Mesenchymal stem cell (in vitro differentiated cells and primary cell): ENCODE data around the gene USP44.

Source experiments
- DNase-seq: peaks from one replicate; pipeline ENCODE4 v3.0.0-alpha.2; 2013
- H2AFZ ChIP-seq: one replicate; pipeline ENCODE4 v1.6.1; 2013; ENCODE audit warnings: low read depth, mild to moderate bottlenecking, control low read depth, inconsistent platforms, low read length, moderate library complexity
- H2AK5ac ChIP-seq: 2 replicates; pipeline ENCODE4 v1.6.1; 2013; ENCODE audit warnings: low read length, moderate library complexity, mild to moderate bottlenecking, inconsistent platforms; ENCODE audit not compliant: severe bottlenecking
- H2BK120ac ChIP-seq: one replicate; pipeline ENCODE4 v1.6.1; 2013; ENCODE audit warnings: low read depth, mild to moderate bottlenecking, inconsistent platforms, low read length, moderate library complexity
- H2BK12ac ChIP-seq, 2 experiments: one replicate each; pipeline ENCODE4 v1.6.1; 2013; ENCODE audit warnings: inconsistent platforms in 2 of 2, low read length in 2 of 2, mild to moderate bottlenecking in 2 of 2, moderate library complexity in 2 of 2, control low read depth in 1 of 2
- H2BK15ac ChIP-seq: one replicate; pipeline ENCODE4 v1.6.1; 2013; ENCODE audit warnings: mild to moderate bottlenecking, low read depth, inconsistent platforms; ENCODE audit not compliant: poor library complexity, severe bottlenecking
- H2BK5ac ChIP-seq: 2 replicates; pipeline ENCODE4 v1.6.1; 2013; ENCODE audit warnings: low read depth, mild to moderate bottlenecking, low read length, control low read depth, inconsistent platforms; ENCODE audit not compliant: poor library complexity, severe bottlenecking
- H3K14ac ChIP-seq, 2 experiments: one replicate each; pipeline ENCODE4 v1.6.1; 2013; ENCODE audit warnings: inconsistent platforms in 2 of 2, low read length in 2 of 2, control low read depth in 1 of 2, mild to moderate bottlenecking in 1 of 2, moderate library complexity in 1 of 2
- H3K18ac ChIP-seq, 2 experiments: one replicate each; pipeline ENCODE4 v1.6.1; 2013; ENCODE audit warnings: inconsistent platforms in 2 of 2, low read length in 2 of 2, control low read depth in 1 of 2, low read depth in 1 of 2, mild to moderate bottlenecking in 1 of 2
- H3K23ac ChIP-seq, 2 experiments: one replicate each; pipeline ENCODE4 v1.6.1; 2013; ENCODE audit warnings: inconsistent platforms in 2 of 2, low read length in 2 of 2, mild to moderate bottlenecking in 2 of 2, moderate library complexity in 2 of 2, control low read depth in 1 of 2
- H3K27ac ChIP-seq: 2 replicates; pipeline ENCODE4 v1.5.1; 2013; ENCODE audit warnings: mild to moderate bottlenecking, moderate library complexity, low read length, control low read depth, inconsistent platforms; ENCODE audit not compliant: poor library complexity, severe bottlenecking
- H3K27me3 ChIP-seq, 2 experiments: 2 replicates each; pipeline versions ENCODE4 v1.6.1 to v1.7.0; 2013; ENCODE audit warnings: low read length in 2 of 2, mild to moderate bottlenecking in 2 of 2, moderate library complexity in 2 of 2, control low read depth in 1 of 2, inconsistent platforms in 1 of 2; ENCODE audit not compliant: control insufficient read depth in 1 of 2, insufficient read depth in 1 of 2
- H3K36me3 ChIP-seq, 2 experiments: 2 replicates each; pipeline versions ENCODE4 v1.6.1 to v1.7.0; 2013; ENCODE audit warnings: low read length in 2 of 2, control low read depth in 1 of 2, inconsistent platforms in 1 of 2, low read depth in 1 of 2, mild to moderate bottlenecking in 1 of 2; ENCODE audit not compliant: insufficient read depth in 2 of 2, control insufficient read depth in 1 of 2
- H3K4ac ChIP-seq, 2 experiments: one replicate each; pipeline ENCODE4 v1.6.1; 2013; ENCODE audit warnings: inconsistent platforms in 2 of 2, low read length in 2 of 2, mild to moderate bottlenecking in 2 of 2, moderate library complexity in 2 of 2, control low read depth in 1 of 2, low read depth in 1 of 2
- H3K4me1 ChIP-seq: 2 replicates; pipeline ENCODE4 v1.6.1; 2013; ENCODE audit warnings: low read depth, low read length, control low read depth; ENCODE audit not compliant: control insufficient read depth, insufficient read depth
- H3K4me2 ChIP-seq: 2 replicates; pipeline ENCODE4 v1.6.1; 2013; ENCODE audit warnings: low read length, mild to moderate bottlenecking, inconsistent platforms; ENCODE audit not compliant: poor library complexity, severe bottlenecking
- H3K4me3 ChIP-seq, 2 experiments: 2 replicates each; pipeline versions ENCODE4 v1.5.1 to v1.7.0; 2013; ENCODE audit warnings: low read length in 2 of 2, mild to moderate bottlenecking in 2 of 2, control low read depth in 1 of 2, low read depth in 1 of 2; ENCODE audit not compliant: insufficient read depth in 1 of 2
- H3K79me1 ChIP-seq: replicated peaks from 2 replicates; pipeline ENCODE4 v1.6.1; 2013; ENCODE audit warnings: mild to moderate bottlenecking, control low read depth, low read length, inconsistent platforms; ENCODE audit not compliant: poor library complexity, severe bottlenecking
- H3K9ac ChIP-seq: 2 replicates; pipeline ENCODE4 v1.7.0; 2013; ENCODE audit warnings: mild to moderate bottlenecking, low read length, moderate library complexity
- H3K9me3 ChIP-seq: 2 replicates; pipeline ENCODE4 v1.7.0; 2013; ENCODE audit warnings: mild to moderate bottlenecking, low read length; ENCODE audit not compliant: control insufficient read depth
- H4K8ac ChIP-seq: one replicate; pipeline ENCODE4 v1.6.1; 2013; ENCODE audit warnings: inconsistent platforms, mild to moderate bottlenecking, low read length, moderate library complexity
- H4K91ac ChIP-seq: one replicate; pipeline ENCODE4 v1.6.1; 2013; ENCODE audit warnings: mild to moderate bottlenecking, low read length, inconsistent platforms
- WGBS: methylation state at CpG from one replicate; pipeline ENCODE4 v1.1.7; 2013; ENCODE audit warnings: mixed read lengths; 5-methylcytosine and 5-hydroxymethylcytosine counted together

Gene USP44

GRCh38 chr12:95520816-95521215, 30.5 kb downstream of the USP44 start:
- Histone ChIP-seq H3K9ac (no peak overlapping the region), H3K36me3 (peaks cover 0 to 5% of the 10 kb centered on the region in 2 experiments), H3K14ac (no peak overlapping the region), H3K18ac (no peak overlapping the region), H3K9me3 (no peaks in the 10 kb centered on the region), H3K4me2 (no peak overlapping the region), H3K23ac (no peak overlapping the region), H3K4me3 (no peak overlapping the region), H2BK12ac (no peak overlapping the region), H2BK120ac (no peak overlapping the region), H2AK5ac (no peak overlapping the region), H4K91ac (no peak overlapping the region), H3K4me1 (no peaks in the 10 kb centered on the region), H4K8ac (no peak overlapping the region), H2BK5ac (no peak overlapping the region), H2BK15ac (no peak overlapping the region), H3K27ac (no peak overlapping the region), H3K4ac (no peak overlapping the region), H3K79me1 (no peaks in the 10 kb centered on the region), H3K27me3 (no peaks in the 10 kb centered on the region), H2AFZ (no peak overlapping the region)
- no peak for DNase-seq
- WGBS = 96% methylated on average over 6 of the region's 6 CpGs

GRCh38 chr12:95518944-95519343, 32.3 kb downstream of the USP44 start:
- H4K8ac ChIP-seq = no peak overlapping the region
- no peak overlapping the region for H3K4me2 ChIP-seq
- no peaks in the 10 kb centered on the region for H3K27me3 ChIP-seq
- DNase-seq = no peak
- H3K9me3 ChIP-seq = no peaks in the 10 kb centered on the region
- no peak overlapping the region for H3K4me3 ChIP-seq
- no peak overlapping the region for H2AFZ ChIP-seq
- H3K4ac ChIP-seq = no peak overlapping the region
- no peak overlapping the region for H2BK120ac ChIP-seq
- no peak overlapping the region for H4K91ac ChIP-seq
- no peaks in the 10 kb centered on the region for H3K4me1 ChIP-seq
- no peak overlapping the region for H2AK5ac ChIP-seq
- no peak overlapping the region for H3K27ac ChIP-seq
- H3K14ac ChIP-seq = no peak overlapping the region
- no peak overlapping the region for H3K23ac ChIP-seq
- no peak overlapping the region for H2BK15ac ChIP-seq
- no peak overlapping the region for H3K9ac ChIP-seq
- peaks cover 4 to 23% of the 10 kb centered on the region in 2 experiments for H3K36me3 ChIP-seq
- no peaks in the 10 kb centered on the region for H3K79me1 ChIP-seq
- no peak overlapping the region for H2BK5ac ChIP-seq
- H3K18ac ChIP-seq = no peak overlapping the region
- no peak overlapping the region for H2BK12ac ChIP-seq

GRCh38 chr12:95517246-95517645, 34.0 kb downstream of the USP44 start:
- no peak overlapping the region for H3K4ac ChIP-seq
- H3K4me3 ChIP-seq = no peak overlapping the region
- no peak overlapping the region for H2AFZ ChIP-seq
- H3K9me3 ChIP-seq = no peaks in the 10 kb centered on the region
- no peak overlapping the region for H2BK12ac ChIP-seq
- H3K4me1 ChIP-seq = no peaks in the 10 kb centered on the region
- no peak for DNase-seq
- no peak overlapping the region for H3K23ac ChIP-seq
- no peak overlapping the region for H2BK15ac ChIP-seq
- H4K8ac ChIP-seq = no peak overlapping the region
- no peaks in the 10 kb centered on the region for H3K27me3 ChIP-seq
- no peak overlapping the region for H4K91ac ChIP-seq
- H3K14ac ChIP-seq = no peak overlapping the region
- H2AK5ac ChIP-seq = no peak overlapping the region
- H3K79me1 ChIP-seq = peaks cover 2% of the 10 kb centered on the region
- no peak overlapping the region for H3K27ac ChIP-seq
- no peak overlapping the region for H3K9ac ChIP-seq
- H2BK5ac ChIP-seq = no peak overlapping the region
- peaks cover 10 to 40% of the 10 kb centered on the region in 2 experiments for H3K36me3 ChIP-seq
- H2BK120ac ChIP-seq = no peak overlapping the region
- H3K4me2 ChIP-seq = no peak overlapping the region
- H3K18ac ChIP-seq = no peak overlapping the region

- H2BK120ac ChIP-seq = no peak overlapping the region
- H2BK12ac ChIP-seq = no peak overlapping the region
- no peak overlapping the region for H3K27ac ChIP-seq
- H2BK5ac ChIP-seq = no peak overlapping the region
- peaks cover 2% of the 10 kb centered on the region for H3K79me1 ChIP-seq
- no peak overlapping the region for H2AFZ ChIP-seq
- no peak for DNase-seq
- H3K9me3 ChIP-seq = no peaks in the 10 kb centered on the region
- no peak overlapping the region for H3K4me3 ChIP-seq
- no peaks in the 10 kb centered on the region for H3K4me1 ChIP-seq
- no peak overlapping the region for H4K8ac ChIP-seq
- H3K36me3 ChIP-seq = peaks cover 11 to 45% of the 10 kb centered on the region in 2 experiments
- no peak overlapping the region for H3K14ac ChIP-seq
- H3K27me3 ChIP-seq = no peaks in the 10 kb centered on the region
- no peak overlapping the region for H3K4ac ChIP-seq
- no peak overlapping the region for H4K91ac ChIP-seq
- no peak overlapping the region for H3K23ac ChIP-seq
- no peak overlapping the region for H3K18ac ChIP-seq
- H3K9ac ChIP-seq = no peak overlapping the region
- no peak overlapping the region for H2BK15ac ChIP-seq
- no peak overlapping the region for H3K4me2 ChIP-seq
- no peak overlapping the region for H2AK5ac ChIP-seq
Measured at GRCh38 chr12:95516757-95517156, 34.5 kb downstream of the USP44 start.
